Liver (tissue), 9 donors: ENCODE results near the gene PLAAT4. TPM values are rescaled to one million over a fixed set of nuclear protein-coding genes. Genes with fewer than 3 reads are reported as not detected.
A peak's percentile ranks its signal among the peaks of the same experiment; 100 is the strongest.

Source experiments
- DNase-seq: peaks from one replicate; pipeline ENCODE4 v3.0.0-alpha.2; 2017; ENCODE audit warnings: low spot score
- H3K27ac ChIP-seq, 2 donors: one replicate each; pipeline ENCODE4 v1.7.0; 2013; ENCODE audit warnings: inconsistent platforms in 2 of 2, low read length in 2 of 2, control low read depth in 1 of 2, low read depth in 1 of 2, mild to moderate bottlenecking in 1 of 2
- H3K27me3 ChIP-seq, 4 donors: one replicate each; pipeline versions ENCODE4 v1.6.1 to v1.7.0; 2013; ENCODE audit warnings: low read length in 3 of 4, inconsistent platforms in 1 of 4, mild to moderate bottlenecking in 1 of 4, moderate library complexity in 1 of 4; ENCODE audit not compliant: control insufficient read depth in 4 of 4, insufficient read depth in 4 of 4
- H3K36me3 ChIP-seq, 4 donors: one replicate each; pipeline versions ENCODE4 v1.6.1 to v1.7.0; 2013; ENCODE audit warnings: low read length in 3 of 4, mild to moderate bottlenecking in 3 of 4, low read depth in 1 of 4, moderate library complexity in 1 of 4; ENCODE audit not compliant: control insufficient read depth in 4 of 4, insufficient read depth in 3 of 4
- H3K4me1 ChIP-seq, 4 donors: one replicate each; pipeline versions ENCODE4 v1.6.1 to v1.7.0; 2013; ENCODE audit warnings: low read length in 3 of 4, mild to moderate bottlenecking in 3 of 4, moderate library complexity in 1 of 4; ENCODE audit not compliant: control insufficient read depth in 4 of 4, insufficient read depth in 4 of 4
- H3K4me3 ChIP-seq, 3 donors: one replicate each; pipeline versions ENCODE4 v1.6.1 to v1.7.0; 2013; ENCODE audit warnings: low read length in 3 of 3, control low read depth in 1 of 3, low read depth in 1 of 3, mild to moderate bottlenecking in 1 of 3
- H3K9ac ChIP-seq, 2 donors: one replicate each; pipeline ENCODE4 v1.7.0; 2013; ENCODE audit warnings: low read length in 2 of 2, mild to moderate bottlenecking in 2 of 2, moderate library complexity in 2 of 2, control low read depth in 1 of 2, low read depth in 1 of 2
- H3K9me3 ChIP-seq, 4 donors: one replicate each; pipeline versions ENCODE4 v1.6.1 to v1.7.0; 2013; ENCODE audit warnings: low read length in 3 of 4; ENCODE audit not compliant: control insufficient read depth in 4 of 4
- ATF3 ChIP-seq: IDR thresholded peaks from 2 replicates; pipeline ENCODE4 v1.6.1; 2016; ENCODE audit warnings: antibody characterized with exemption
- CTCF ChIP-seq: fragments of 150-350 bp; IDR thresholded peaks from 2 replicates; pipeline ENCODE4 v1.5.1; 2017; ENCODE audit warnings: improper control_type of control experiment, low read depth, low read length; ENCODE audit not compliant: missing input control
- FOXA2 ChIP-seq: IDR thresholded peaks from 2 replicates; pipeline ENCODE4 v1.6.1; 2016; ENCODE audit warnings: antibody characterized with exemption
- HNF4G ChIP-seq: IDR thresholded peaks from 2 replicates; pipeline ENCODE4 v1.6.1; 2016; ENCODE audit warnings: antibody characterized with exemption
- MAX ChIP-seq: IDR thresholded peaks from 2 replicates; pipeline ENCODE4 v1.6.1; 2016; ENCODE audit warnings: antibody characterized with exemption
- NR2F2 ChIP-seq: IDR thresholded peaks from 2 replicates; pipeline ENCODE4 v1.6.1; 2016; ENCODE audit warnings: antibody characterized with exemption
- RAD21 ChIP-seq, 2 donors: IDR thresholded peaks; 2 replicates each; pipeline ENCODE4 v1.6.1; 2016; ENCODE audit warnings: antibody characterized with exemption in 2 of 2, mild to moderate bottlenecking in 2 of 2
- REST ChIP-seq: IDR thresholded peaks from 2 replicates; pipeline ENCODE4 v1.6.1; 2016; ENCODE audit warnings: antibody characterized with exemption, mild to moderate bottlenecking
- RXRA ChIP-seq, 2 donors: IDR thresholded peaks; 2 replicates each; pipeline ENCODE4 v1.6.1; 2017 to 2018; ENCODE audit warnings: antibody characterized with exemption in 2 of 2, mild to moderate bottlenecking in 1 of 2
- TAF1 ChIP-seq: conservative IDR thresholded peaks from 2 replicates; pipeline ENCODE4 v1.6.1; 2016; ENCODE audit warnings: antibody characterized with exemption, mild to moderate bottlenecking
- YY1 ChIP-seq: IDR thresholded peaks from 2 replicates; pipeline ENCODE4 v1.6.1; 2016; ENCODE audit warnings: antibody characterized with exemption, mild to moderate bottlenecking
- ZBTB33 ChIP-seq: IDR thresholded peaks from 2 replicates; pipeline ENCODE4 v1.6.1; 2016; ENCODE audit warnings: antibody characterized with exemption
- WGBS: extraction: QIAGEN DNeasy Blood & Tissue Kit; methylation state at CpG from one replicate; pipeline ENCODE4 v1.1.7; 2013; 5-methylcytosine and 5-hydroxymethylcytosine counted together
- polyA plus RNA-seq, 2 donors: library from polyadenylated mRNA; stranded (reverse) in 1 of 2; unstranded in 1 of 2; fragments of 200-250 nt in 1 of 2; fragments of >200 nt in 1 of 2; fragmentation: Nextera tagmentation in 1 of 2; extraction: Ambion mirVana in 1 of 2; gene quantifications; one replicate each; pipeline versions ENCODE4 v1.2.1 to v1.2.3, GENCODE V29; 2013 to 2015
- total RNA-seq, 2 donors: library from RNA; depleted of rRNA; stranded (reverse); fragments of >200 nt; gene quantifications; one replicate each; pipeline ENCODE4 v1.2.3, GENCODE V29; 2014
- donor health status: healthy.
- donor health status: healthy.
- donor health status: healthy.
- donor health status: healthy.
- donor health status: healthy.

PLAAT4 gene
- total and polyA plus RNA-seq, 4 donors = 4.4 to 86.4 (median 44.8) TPM

GRCh38 chr11:63508745-63509144, 27.9 kb upstream of the PLAAT4 start:
- H3K9me3 ChIP-seq = no peaks in the 10 kb centered on the region
- no peak overlapping the region for H3K4me3 ChIP-seq
- H3K9ac ChIP-seq = no peak overlapping the region
- H3K36me3 ChIP-seq = no peaks in the 10 kb centered on the region
- TF ChIP-seq HNF4G (no peak), REST (no peak), ZBTB33 (no peak), YY1 (no peak), NR2F2 (no peak), CTCF (no peak), FOXA2 (no peak), ATF3 (no peak), MAX (no peak)
- WGBS = 91% methylated on average over 12 of the region's 12 CpGs
- H3K27me3 ChIP-seq = no peaks in the 10 kb centered on the region
- H3K4me1 ChIP-seq = peaks cover 16 to 48% (median 38%) of the 10 kb centered on the region in 4 donors
- no peak for DNase-seq
- H3K27ac ChIP-seq = no peak overlapping the region

GRCh38 chr11:63510360-63511047, 26.1 kb upstream of the PLAAT4 start:
- Histone ChIP-seq H3K27ac (peak overlapping the region in 1 of 2 donors; percentile 43), H3K9me3 (no peaks in the 10 kb centered on the region), H3K36me3 (no peaks in the 10 kb centered on the region), H3K9ac (no peak overlapping the region), H3K4me1 (peaks cover 8 to 33% (median 23%) of the 10 kb centered on the region in 4 donors), H3K27me3 (no peaks in the 10 kb centered on the region), H3K4me3 (no peak overlapping the region)
- DNase-seq = peak; percentile 29
- 66% methylated on average over 7 of the region's 7 CpGs for WGBS
- TF ChIP-seq CTCF (peak; percentile 7), ATF3 (no peak), ZBTB33 (no peak), MAX (peak; percentile 68), RAD21 (IDR thresholded peaks at IDR 0.05) (peak; percentile 21 to 60), REST (peak; percentile 41), TAF1 (no peak), RXRA (IDR thresholded peaks at IDR 0.05) (peak; percentile 74 to 85)
